ENCODE measurements around the gene FSTL3.
"Not testable (repeated sequence)": the region's sequence is repeated elsewhere in the genome, so short reads cannot be mapped to it uniquely, and the experiment has no call there.

- TF ChIP-seq CTCF (conservative IDR thresholded peaks at IDR 0.05; ENCODE audit: low read depth, low read length); EZH2 (IDR thresholded peaks at IDR 0.05; ENCODE audit: borderline replicate concordance, low read depth, low read length, poor library complexity, severe bottlenecking): not testable (repeated sequence)
Measured at GRCh38 chr19:666985-667573, 9.1 kb upstream of the FSTL3 start.

All from A673 (cell line).